HG03442 (cell line): ENCODE data around the gene RPS19.
"Not testable (repeated sequence)": the region's sequence is repeated elsewhere in the genome, so short reads cannot be mapped to it uniquely, and the experiment has no call there.

Experiments
- ATAC-seq: cut with Tn5 transposase; IDR thresholded peaks from one replicate; pipeline ENCODE4 v1.9.1; 2021; ENCODE audit warnings: mild to moderate bottlenecking, moderate library complexity; ENCODE audit not compliant: unreplicated experiment

The RPS19 gene

GRCh38 chr19:41859213-41859617, 840 bp upstream of the RPS19 start:
- ATAC-seq: no peak

- ATAC-seq: no peak
These were observed 512 bp downstream of the RPS19 start for GRCh38 chr19:41860419-41861115.

DNA sequence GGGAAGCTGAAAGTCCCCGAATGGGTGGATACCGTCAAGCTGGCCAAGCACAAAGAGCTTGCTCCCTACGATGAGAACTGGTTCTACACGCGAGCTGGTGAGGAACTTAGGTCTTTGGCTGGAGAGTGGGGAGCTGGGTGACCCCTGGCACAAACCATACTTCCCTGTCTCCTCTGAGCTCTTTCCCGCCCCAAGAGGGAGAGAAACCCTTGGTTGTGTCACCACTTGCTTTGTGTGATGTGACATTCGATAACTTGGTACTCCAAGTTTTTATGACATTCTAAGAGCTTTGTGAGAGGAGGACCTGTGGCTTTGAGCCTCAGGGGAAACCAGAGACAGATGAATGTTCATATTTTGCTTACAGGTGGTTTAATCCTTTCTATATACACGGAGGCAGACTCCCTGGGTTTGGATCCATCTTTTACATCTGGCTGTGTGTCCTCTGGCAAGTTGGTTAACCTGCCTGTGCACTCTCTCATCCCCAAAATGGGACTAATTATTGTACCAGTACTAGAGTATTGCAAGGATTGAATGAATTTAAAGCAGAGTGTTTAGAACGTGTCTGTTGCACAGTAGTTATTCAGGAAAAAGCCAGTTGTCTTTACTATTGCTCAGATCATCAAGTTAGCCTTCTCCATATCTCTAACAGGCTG, 1.2 kb downstream of the RPS19 start:
- no peak for ATAC-seq

DNA sequence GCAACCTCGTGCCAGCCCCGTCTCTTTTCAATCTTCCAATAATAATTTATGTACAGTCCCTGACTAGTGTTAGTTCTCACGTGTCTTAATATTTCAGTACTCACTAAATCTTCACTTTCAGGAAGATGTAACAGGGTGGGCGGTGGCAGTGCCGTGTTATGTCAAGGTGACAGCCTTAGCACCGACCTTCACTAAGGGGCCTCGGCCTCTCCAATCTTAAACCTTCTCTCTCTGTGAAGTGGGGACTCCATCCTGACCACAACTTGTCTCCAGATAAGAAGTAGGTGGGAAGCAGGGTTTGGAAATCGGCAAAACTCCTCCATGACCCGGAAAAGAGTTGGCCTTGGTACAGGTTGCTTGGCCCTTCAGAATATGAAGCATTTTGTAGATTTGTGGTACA, 1.8 kb downstream of the RPS19 start:
- ATAC-seq: no peak

GRCh38 chr19:41862445-41862986, 2.5 kb downstream of the RPS19 start:
- ATAC-seq: no peak

- ATAC-seq: no peak
These were observed 3.3 kb downstream of the RPS19 start for GRCh38 chr19:41863209-41863931.

DNA sequence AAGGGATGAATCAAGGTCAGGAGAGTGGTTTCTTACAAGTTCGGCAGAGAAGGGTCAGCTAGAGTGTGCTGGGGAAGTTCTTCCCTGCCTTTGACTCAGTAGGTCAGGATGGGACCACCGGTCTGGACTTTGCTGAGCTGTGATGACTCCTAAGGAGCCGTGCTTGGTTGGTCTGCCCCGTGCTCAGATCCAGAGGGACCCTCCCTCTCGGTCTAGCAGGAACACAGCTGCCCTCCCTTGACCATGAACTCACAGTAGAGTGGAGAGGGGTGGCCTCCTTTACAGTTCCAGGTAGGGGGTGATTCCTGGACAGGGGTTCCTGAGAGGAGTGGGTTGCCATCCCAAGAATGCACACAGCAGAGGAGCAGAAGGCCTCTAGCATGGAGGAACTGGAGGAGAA, 4.3 kb downstream of the RPS19 start:
- ATAC-seq: no peak

- no peak for ATAC-seq
These were observed 6.2 kb downstream of the RPS19 start for GRCh38 chr19:41866284-41866683.

DNA sequence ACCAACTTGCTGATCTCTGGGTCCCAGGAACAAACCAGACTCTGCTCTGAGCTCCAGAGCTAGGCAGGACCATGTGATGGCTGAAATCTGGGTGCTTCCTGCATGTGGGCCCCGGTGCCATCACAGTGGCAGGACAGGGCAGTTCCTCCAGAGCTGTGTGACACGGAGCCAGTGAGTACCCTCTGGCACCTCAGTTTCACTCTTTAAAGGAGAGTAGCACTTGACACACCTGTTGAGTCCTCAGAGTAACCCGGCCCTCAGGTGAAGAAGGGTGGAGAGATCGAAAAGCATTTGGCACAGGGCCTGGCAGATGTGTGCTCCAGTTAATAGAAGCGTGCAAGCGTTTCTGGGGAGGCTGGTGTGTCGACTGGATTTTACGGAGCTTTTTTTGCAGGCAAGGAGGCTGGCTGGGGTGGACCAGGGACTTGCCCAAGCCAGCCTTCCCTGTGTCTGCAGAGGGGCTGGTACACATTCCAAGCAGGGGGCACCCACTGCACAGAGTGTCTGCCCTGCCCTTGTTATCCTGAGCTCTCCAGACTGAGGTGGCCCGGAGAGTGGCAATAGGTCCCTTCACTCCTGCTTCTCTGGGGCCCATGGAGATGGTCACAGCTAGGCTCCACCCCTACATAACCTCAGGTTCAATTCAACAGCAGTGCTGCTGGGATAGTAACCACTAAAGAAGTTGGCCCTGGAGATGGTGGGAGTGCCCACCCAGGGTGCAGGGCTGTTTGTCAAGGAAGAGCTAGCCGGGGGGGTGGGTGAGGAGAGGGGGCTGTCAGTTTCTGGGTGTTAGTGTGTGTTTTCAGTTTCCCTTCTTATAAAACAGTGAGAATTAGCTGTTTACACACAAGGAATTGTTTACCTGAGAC, 8.3 kb downstream of the RPS19 start:
- ATAC-seq: no peak

DNA sequence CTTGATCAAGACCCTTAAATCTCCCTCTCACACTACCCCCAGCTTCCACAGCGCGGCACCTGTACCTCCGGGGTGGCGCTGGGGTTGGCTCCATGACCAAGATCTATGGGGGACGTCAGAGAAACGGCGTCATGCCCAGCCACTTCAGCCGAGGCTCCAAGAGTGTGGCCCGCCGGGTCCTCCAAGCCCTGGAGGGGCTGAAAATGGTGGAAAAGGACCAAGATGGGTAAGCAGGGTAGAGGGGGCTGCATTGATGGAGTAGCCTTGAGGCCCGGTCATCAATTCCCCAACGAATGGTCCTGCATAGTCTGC, 8.9 kb downstream of the RPS19 start:
- no peak for ATAC-seq

- ATAC-seq: no peak
These were observed 9.4 kb downstream of the RPS19 start for GRCh38 chr19:41869374-41869955.

- ATAC-seq: no peak
These were observed 10.4 kb downstream of the RPS19 start for GRCh38 chr19:41870401-41870873.

GRCh38 chr19:41871573-41872383, 11.7 kb downstream of the RPS19 start:
- no peak for ATAC-seq

- ATAC-seq: no peak
These were observed 12.3 kb downstream of the RPS19 start for GRCh38 chr19:41872384-41872774.

DNA sequence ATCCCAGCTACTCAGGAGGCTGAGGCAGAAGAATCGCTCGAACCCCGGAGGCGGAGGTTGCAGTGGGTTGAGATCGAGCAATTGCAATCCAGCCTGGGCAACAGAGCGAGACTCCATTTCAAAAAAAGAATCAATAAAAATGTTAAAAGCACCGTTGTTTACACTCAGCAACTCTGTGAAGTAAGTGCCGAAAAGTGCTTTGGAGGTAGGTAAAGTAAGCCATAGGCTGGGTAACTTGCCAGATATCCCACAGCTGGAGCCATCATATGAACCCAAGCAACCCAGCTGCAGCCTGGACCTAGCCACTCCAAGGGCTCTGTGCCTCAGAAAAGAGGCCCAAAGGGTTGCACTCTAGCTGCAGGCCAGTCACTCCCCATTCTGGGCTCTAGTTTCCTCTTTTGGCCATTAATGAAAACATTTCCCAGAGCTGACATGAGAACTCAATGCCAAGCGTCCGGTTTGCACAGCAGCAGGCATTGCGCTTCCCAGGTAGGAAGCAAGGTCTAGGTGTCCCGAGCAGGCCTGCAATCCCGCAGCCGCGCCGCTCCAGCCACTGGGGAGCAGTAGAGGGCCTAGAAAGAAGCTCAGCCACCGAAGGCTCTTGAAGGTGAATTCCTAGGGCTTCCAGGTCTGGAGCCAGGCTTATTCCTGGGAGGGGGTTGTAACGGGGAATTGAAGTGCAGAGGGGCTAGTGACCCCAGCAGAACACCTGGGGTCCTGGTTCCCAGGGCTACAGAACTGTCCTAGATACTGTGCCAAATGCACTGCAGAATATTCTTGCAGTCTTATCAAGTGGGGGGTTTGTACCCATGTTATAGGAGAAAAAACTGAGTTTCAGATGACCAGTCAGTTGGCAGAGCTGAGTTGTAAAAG, 13.0 kb downstream of the RPS19 start:
- no peak for ATAC-seq

- not testable (repeated sequence) for ATAC-seq
These were observed 15.9 kb downstream of the RPS19 start for GRCh38 chr19:41875973-41876372.

DNA sequence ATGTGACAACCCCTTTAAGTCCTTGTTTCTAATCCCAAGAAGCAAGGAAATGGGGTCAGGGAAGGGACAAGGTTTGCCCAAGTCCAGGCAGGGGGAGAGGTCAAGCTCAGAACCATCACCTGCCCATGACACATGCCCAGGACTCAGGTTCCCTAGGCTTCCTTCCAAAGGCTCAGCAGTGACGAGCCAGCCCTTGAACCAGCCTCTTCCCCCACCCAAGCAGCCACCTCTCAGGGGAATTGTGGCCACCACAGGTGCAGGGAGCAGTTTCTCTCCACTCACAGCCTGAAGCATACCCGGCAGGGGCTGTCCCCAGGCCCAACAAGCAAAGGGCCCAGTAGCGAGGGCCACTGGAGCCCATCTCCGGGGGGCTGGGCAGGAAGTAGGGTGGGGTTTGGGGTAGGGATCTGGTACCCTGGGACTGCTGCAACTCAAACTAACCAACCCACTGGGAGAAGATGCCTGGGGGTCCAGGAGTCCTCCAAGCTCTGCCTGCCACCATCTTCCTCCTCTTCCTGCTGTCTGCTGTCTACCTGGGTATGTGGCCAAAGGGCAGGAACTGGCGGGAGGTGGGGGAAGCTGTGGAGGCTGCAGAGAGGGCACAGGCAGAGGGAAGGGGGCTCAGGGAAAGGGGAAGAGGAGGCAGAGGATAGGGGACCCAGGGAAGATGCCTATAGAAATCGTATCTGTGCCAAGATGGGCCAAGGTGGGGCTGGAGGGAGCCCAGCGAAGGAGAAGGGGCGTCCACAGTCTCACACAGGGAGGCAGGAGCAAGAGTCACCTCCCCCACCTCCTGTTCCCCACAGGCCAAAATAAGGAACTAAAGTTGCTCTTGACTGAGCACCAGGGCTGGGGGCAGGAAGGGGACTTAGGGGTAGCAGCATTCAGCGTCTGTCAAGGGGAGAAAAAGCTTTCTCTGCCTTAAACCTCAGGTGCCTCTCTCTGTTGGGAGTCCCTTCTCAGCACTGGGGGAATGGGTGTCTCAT, 17.1 kb downstream of the RPS19 start, which contains the start of gene CD79A:
TSS of gene CD79A (plus strand) at position 433 of the 986 bp plus-strand sequence. CDS start at position 459, 26 bp downstream.
- peak; percentile 56 for ATAC-seq
